H1 (cell line): ENCODE results near the gene COTL1. TPM values are rescaled to one million over a fixed set of nuclear protein-coding genes. Genes with fewer than 3 reads are reported as not detected.

Experiments used
- CHD7 ChIP-seq: fragments of 300-600 bp; sonication (generic); IDR thresholded peaks from 2 replicates; pipeline ENCODE4 v1.7.1; 2012; ENCODE audit warnings: low read length, moderate library complexity, mild to moderate bottlenecking, inconsistent platforms; ENCODE audit not compliant: insufficient replicate concordance
- CTBP2 ChIP-seq: IDR thresholded peaks from 2 replicates; pipeline ENCODE4 v1.7.0; 2011; ENCODE audit warnings: borderline replicate concordance, mild to moderate bottlenecking, moderate library complexity, mixed read lengths, low read length; ENCODE audit not compliant: insufficient read depth, insufficient read length
- HDAC6 ChIP-seq: IDR thresholded peaks from one replicate; pipeline ENCODE4 v1.7.1; 2012; ENCODE audit warnings: low read depth, mild to moderate bottlenecking, inconsistent platforms, low read length, moderate library complexity
- RAD21 ChIP-seq, 2 experiments: IDR thresholded peaks in 1 of 2; conservative IDR thresholded peaks in 1 of 2; 2 replicates each; pipeline ENCODE4 v1.6.1; 2011; ENCODE audit warnings: low read depth in 2 of 2, low read length in 2 of 2, improper control_type of control experiment in 1 of 2, inconsistent platforms in 1 of 2, mild to moderate bottlenecking in 1 of 2, moderate library complexity in 1 of 2
- RNF2 ChIP-seq: fragments of 200-900, 300-1000 bp; sonication (generic); IDR thresholded peaks from 2 replicates; pipeline ENCODE4 v1.7.1; 2016; ENCODE audit warnings: borderline replicate concordance, low read depth, mild to moderate bottlenecking, antibody characterized with exemption, low read length; ENCODE audit not compliant: poor library complexity, severe bottlenecking; ENCODE audit errors: missing control alignments
- RXRA ChIP-seq: IDR thresholded peaks from 2 replicates; pipeline ENCODE4 v1.6.1; 2011; ENCODE audit warnings: low read depth, mild to moderate bottlenecking, low read length, moderate library complexity; ENCODE audit not compliant: insufficient read depth
- SIX5 ChIP-seq: IDR thresholded peaks from 2 replicates; pipeline ENCODE4 v1.6.1; 2011; ENCODE audit warnings: mild to moderate bottlenecking, low read depth, low read length
- SRF ChIP-seq: IDR thresholded peaks from 2 replicates; pipeline ENCODE4 v1.6.1; 2011; ENCODE audit warnings: mild to moderate bottlenecking, low read depth, low read length, moderate library complexity
- ZNF274 ChIP-seq: IDR thresholded peaks from 2 replicates; pipeline ENCODE4 v1.7.0; 2012; ENCODE audit warnings: low read length, borderline replicate concordance; ENCODE audit errors: extremely low read depth
- polyA plus RNA-seq, 7 experiments: library from polyadenylated mRNA; depleted of rRNA in 3 of 7; stranded (reverse) in 5 of 7; unstranded in 2 of 7; fragments of >200 nt in 5 of 7; fragments of 200-250 nt in 2 of 7; gene quantifications; 1 replicate in 5 of 7; 2 replicates in 1 of 7; 4 replicates in 1 of 7; pipeline versions ENCODE4 v1.2.1 to v1.2.3, GENCODE V29; 2011 to 2013; ENCODE audit warnings: missing spikeins in 2 of 7, mixed read lengths in 2 of 7
- total RNA-seq: library from RNA; stranded (reverse); fragmentation: NEBNext Ultra II Directional; extraction: Animal tissue kit (Norgen Biotek cat#: 25700); gene quantifications from 2 replicates; pipeline ENCODE4 v1.2.1, GENCODE V29; 2021

The COTL1 gene
- total and polyA plus RNA-seq, 2 of the 8 experiments (the other 6 are each of a cell fraction or from before 2014, with no cell fraction given): 59.2 to 183 TPM

GRCh38 chr16:84608282-84608681 is 9.6 kb downstream of the COTL1 start (continued):
- TF ChIP-seq CHD7 (no peak), ZNF274 (no peak), RAD21 (IDR thresholded peaks at IDR 0.05 in 1 of 2, conservative IDR thresholded peaks at IDR 0.05 in 1 of 2; ENCODE audit: low read depth in 2 of 2, low read length in 2 of 2) (no peak), RNF2 (no peak), CTBP2 (no peak), HDAC6 (no peak), RXRA (no peak), SRF (no peak), SIX5 (no peak)
